Measurements from ENCODE around the gene IGF1. TPM values are rescaled to one million over a fixed set of nuclear protein-coding genes. Genes with fewer than 3 reads are reported as not detected.

Gene IGF1
- total and polyA plus RNA-seq, 9 of the 15 experiments (the other 6 are each of a cell fraction or from before 2014, with no cell fraction given): 3.7 to 13.9 (median 4.5) TPM

- TF ChIP-seq CTCF (IDR thresholded peaks at IDR 0.05 in 2 of 3, conservative IDR thresholded peaks at IDR 0.05 in 1 of 3; ENCODE audit: insufficient read depth in 2 of 3, low read depth in 1 of 3, low read length in 3 of 3) (no peak), SNIP1 (IDR thresholded peaks at IDR 0.05; ENCODE audit: low read depth) (no peak), RBM34 (IDR thresholded peaks at IDR 0.05; ENCODE audit: borderline replicate concordance, insufficient read depth, low read length) (no peak), TAL1 (IDR thresholded peaks at IDR 0.05) (no peak), JUND (IDR thresholded peaks at IDR 0.05; ENCODE audit: borderline replicate concordance, low read depth, low read length) (0 out of 2 replicates have a peak, but pooled peaks have one; percentile 46), JUND (tag; IDR thresholded peaks at IDR 0.05; ENCODE audit: borderline replicate concordance, low read depth, low read length) (no peak), HDAC8 (tag; IDR thresholded peaks at IDR 0.05) (no peak), TRIM24 (IDR thresholded peaks at IDR 0.05) (0 out of 4 replicates have a peak, but pooled peaks of 1 of the 2 experiments have one; percentile 9), ZBTB40 (IDR thresholded peaks at IDR 0.05) (no peak), ZBTB40 (CRISPR knock-in tag; IDR thresholded peaks at IDR 0.05) (no peak), SRSF3 (IDR thresholded peaks at IDR 0.05; ENCODE audit: insufficient read depth, low read length) (no peak), SMAD4 (CRISPR knock-in tag; conservative IDR thresholded peaks at IDR 0.05) (no peak), TBL1XR1 (IDR thresholded peaks at IDR 0.05; ENCODE audit: low read length in 2 of 2) (no peak), ZNF561 (CRISPR knock-in tag; conservative IDR thresholded peaks at IDR 0.05) (no peak), HINFP (tag; conservative IDR thresholded peaks at IDR 0.05; ENCODE audit: low read depth) (no peak), TARDBP (IDR thresholded peaks at IDR 0.05) (no peak)
Observed at GRCh38 chr12:102421802-102422583, 58.4 kb downstream of the IGF1 start (continued).

All from K562 (cell line).